H1 (cell line): Measurements from ENCODE around the gene GRIPAP1. TPM values are rescaled to one million over a fixed set of nuclear protein-coding genes. Genes with fewer than 3 reads are reported as not detected.

Experiments used
- CHD2 ChIP-seq: IDR thresholded peaks from 2 replicates; pipeline ENCODE4 v1.6.1; 2012; ENCODE audit warnings: low read length, improper control_type of control experiment
- CTBP2 ChIP-seq: IDR thresholded peaks from 2 replicates; pipeline ENCODE4 v1.7.0; 2011; ENCODE audit warnings: borderline replicate concordance, mild to moderate bottlenecking, moderate library complexity, mixed read lengths, low read length; ENCODE audit not compliant: insufficient read depth, insufficient read length
- MAFK ChIP-seq: IDR thresholded peaks from 2 replicates; pipeline ENCODE4 v1.6.1; 2012; ENCODE audit warnings: low read depth, mild to moderate bottlenecking, improper control_type of control experiment, low read length
- RBBP5 ChIP-seq: IDR thresholded peaks from 2 replicates; pipeline ENCODE4 v1.7.1; 2012; ENCODE audit warnings: low read depth, mild to moderate bottlenecking, inconsistent platforms, low read length, moderate library complexity, borderline replicate concordance
- RNF2 ChIP-seq: fragments of 200-900, 300-1000 bp; sonication (generic); IDR thresholded peaks from 2 replicates; pipeline ENCODE4 v1.7.1; 2016; ENCODE audit warnings: borderline replicate concordance, low read depth, mild to moderate bottlenecking, antibody characterized with exemption, low read length; ENCODE audit not compliant: poor library complexity, severe bottlenecking; ENCODE audit errors: missing control alignments
- SP1 ChIP-seq: IDR thresholded peaks from 2 replicates; pipeline ENCODE4 v1.6.1; 2011; ENCODE audit warnings: low read depth, low read length
- SUZ12 ChIP-seq: fragments of 200-600 bp; sonication (generic); IDR thresholded peaks from 2 replicates; pipeline ENCODE4 v1.6.1; 2012; ENCODE audit warnings: mild to moderate bottlenecking, inconsistent platforms, low read length, moderate library complexity, mixed read lengths
- TCF12 ChIP-seq: IDR thresholded peaks from 2 replicates; pipeline ENCODE4 v1.6.1; 2011; ENCODE audit warnings: low read depth, mild to moderate bottlenecking, low read length
- polyA plus RNA-seq, 7 experiments: library from polyadenylated mRNA; depleted of rRNA in 3 of 7; stranded (reverse) in 5 of 7; unstranded in 2 of 7; fragments of >200 nt in 5 of 7; fragments of 200-250 nt in 2 of 7; gene quantifications; 1 replicate in 5 of 7; 2 replicates in 1 of 7; 4 replicates in 1 of 7; pipeline versions ENCODE4 v1.2.1 to v1.2.3, GENCODE V29; 2011 to 2013; ENCODE audit warnings: missing spikeins in 2 of 7, mixed read lengths in 2 of 7
- total RNA-seq: library from RNA; stranded (reverse); fragmentation: NEBNext Ultra II Directional; extraction: Animal tissue kit (Norgen Biotek cat#: 25700); gene quantifications from 2 replicates; pipeline ENCODE4 v1.2.1, GENCODE V29; 2021
- TF ChIP-seq, protein P1 (sequence below): fragments of 300-600 bp; sonication (generic); IDR thresholded peaks from 2 replicates; pipeline ENCODE4 v1.7.1; 2012; ENCODE audit warnings: low read length, moderate library complexity, mild to moderate bottlenecking, inconsistent platforms; ENCODE audit not compliant: insufficient replicate concordance
- TF ChIP-seq, protein P2 (sequence below): IDR thresholded peaks from 2 replicates; pipeline ENCODE4 v1.6.1; 2012; ENCODE audit warnings: inconsistent platforms
- TF ChIP-seq, protein P3 (sequence below): IDR thresholded peaks from 2 replicates; pipeline ENCODE4 v1.6.1; 2011; ENCODE audit warnings: low read depth, mild to moderate bottlenecking, low read length; ENCODE audit not compliant: insufficient read depth

GRIPAP1 gene
- total and polyA plus RNA-seq, 2 of the 8 experiments (the other 6 are each of a cell fraction or from before 2014, with no cell fraction given): 21.6 to 55.9 TPM

DNA sequence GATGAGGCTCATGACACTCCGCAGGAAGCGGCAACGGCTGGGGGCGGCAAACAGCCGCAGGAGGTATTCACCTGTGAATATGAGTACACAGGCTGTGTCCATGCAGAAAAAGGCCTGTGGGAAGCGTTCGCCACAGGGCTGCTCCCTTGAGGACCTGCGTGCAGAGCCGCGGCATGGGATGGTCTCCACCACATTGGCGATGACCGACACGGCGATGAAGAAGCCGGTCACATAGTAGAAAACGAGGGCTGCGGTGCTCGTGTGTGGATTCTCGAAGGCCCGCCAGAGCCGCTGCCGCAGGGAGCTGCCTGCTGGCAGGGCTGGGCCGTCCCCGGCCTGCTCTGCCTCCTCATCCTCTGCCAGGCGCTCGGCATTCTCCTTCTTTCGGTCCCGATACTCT is 32.6 kb downstream of the GRIPAP1 start (continued):
- TF ChIP-seq, protein P1, sequence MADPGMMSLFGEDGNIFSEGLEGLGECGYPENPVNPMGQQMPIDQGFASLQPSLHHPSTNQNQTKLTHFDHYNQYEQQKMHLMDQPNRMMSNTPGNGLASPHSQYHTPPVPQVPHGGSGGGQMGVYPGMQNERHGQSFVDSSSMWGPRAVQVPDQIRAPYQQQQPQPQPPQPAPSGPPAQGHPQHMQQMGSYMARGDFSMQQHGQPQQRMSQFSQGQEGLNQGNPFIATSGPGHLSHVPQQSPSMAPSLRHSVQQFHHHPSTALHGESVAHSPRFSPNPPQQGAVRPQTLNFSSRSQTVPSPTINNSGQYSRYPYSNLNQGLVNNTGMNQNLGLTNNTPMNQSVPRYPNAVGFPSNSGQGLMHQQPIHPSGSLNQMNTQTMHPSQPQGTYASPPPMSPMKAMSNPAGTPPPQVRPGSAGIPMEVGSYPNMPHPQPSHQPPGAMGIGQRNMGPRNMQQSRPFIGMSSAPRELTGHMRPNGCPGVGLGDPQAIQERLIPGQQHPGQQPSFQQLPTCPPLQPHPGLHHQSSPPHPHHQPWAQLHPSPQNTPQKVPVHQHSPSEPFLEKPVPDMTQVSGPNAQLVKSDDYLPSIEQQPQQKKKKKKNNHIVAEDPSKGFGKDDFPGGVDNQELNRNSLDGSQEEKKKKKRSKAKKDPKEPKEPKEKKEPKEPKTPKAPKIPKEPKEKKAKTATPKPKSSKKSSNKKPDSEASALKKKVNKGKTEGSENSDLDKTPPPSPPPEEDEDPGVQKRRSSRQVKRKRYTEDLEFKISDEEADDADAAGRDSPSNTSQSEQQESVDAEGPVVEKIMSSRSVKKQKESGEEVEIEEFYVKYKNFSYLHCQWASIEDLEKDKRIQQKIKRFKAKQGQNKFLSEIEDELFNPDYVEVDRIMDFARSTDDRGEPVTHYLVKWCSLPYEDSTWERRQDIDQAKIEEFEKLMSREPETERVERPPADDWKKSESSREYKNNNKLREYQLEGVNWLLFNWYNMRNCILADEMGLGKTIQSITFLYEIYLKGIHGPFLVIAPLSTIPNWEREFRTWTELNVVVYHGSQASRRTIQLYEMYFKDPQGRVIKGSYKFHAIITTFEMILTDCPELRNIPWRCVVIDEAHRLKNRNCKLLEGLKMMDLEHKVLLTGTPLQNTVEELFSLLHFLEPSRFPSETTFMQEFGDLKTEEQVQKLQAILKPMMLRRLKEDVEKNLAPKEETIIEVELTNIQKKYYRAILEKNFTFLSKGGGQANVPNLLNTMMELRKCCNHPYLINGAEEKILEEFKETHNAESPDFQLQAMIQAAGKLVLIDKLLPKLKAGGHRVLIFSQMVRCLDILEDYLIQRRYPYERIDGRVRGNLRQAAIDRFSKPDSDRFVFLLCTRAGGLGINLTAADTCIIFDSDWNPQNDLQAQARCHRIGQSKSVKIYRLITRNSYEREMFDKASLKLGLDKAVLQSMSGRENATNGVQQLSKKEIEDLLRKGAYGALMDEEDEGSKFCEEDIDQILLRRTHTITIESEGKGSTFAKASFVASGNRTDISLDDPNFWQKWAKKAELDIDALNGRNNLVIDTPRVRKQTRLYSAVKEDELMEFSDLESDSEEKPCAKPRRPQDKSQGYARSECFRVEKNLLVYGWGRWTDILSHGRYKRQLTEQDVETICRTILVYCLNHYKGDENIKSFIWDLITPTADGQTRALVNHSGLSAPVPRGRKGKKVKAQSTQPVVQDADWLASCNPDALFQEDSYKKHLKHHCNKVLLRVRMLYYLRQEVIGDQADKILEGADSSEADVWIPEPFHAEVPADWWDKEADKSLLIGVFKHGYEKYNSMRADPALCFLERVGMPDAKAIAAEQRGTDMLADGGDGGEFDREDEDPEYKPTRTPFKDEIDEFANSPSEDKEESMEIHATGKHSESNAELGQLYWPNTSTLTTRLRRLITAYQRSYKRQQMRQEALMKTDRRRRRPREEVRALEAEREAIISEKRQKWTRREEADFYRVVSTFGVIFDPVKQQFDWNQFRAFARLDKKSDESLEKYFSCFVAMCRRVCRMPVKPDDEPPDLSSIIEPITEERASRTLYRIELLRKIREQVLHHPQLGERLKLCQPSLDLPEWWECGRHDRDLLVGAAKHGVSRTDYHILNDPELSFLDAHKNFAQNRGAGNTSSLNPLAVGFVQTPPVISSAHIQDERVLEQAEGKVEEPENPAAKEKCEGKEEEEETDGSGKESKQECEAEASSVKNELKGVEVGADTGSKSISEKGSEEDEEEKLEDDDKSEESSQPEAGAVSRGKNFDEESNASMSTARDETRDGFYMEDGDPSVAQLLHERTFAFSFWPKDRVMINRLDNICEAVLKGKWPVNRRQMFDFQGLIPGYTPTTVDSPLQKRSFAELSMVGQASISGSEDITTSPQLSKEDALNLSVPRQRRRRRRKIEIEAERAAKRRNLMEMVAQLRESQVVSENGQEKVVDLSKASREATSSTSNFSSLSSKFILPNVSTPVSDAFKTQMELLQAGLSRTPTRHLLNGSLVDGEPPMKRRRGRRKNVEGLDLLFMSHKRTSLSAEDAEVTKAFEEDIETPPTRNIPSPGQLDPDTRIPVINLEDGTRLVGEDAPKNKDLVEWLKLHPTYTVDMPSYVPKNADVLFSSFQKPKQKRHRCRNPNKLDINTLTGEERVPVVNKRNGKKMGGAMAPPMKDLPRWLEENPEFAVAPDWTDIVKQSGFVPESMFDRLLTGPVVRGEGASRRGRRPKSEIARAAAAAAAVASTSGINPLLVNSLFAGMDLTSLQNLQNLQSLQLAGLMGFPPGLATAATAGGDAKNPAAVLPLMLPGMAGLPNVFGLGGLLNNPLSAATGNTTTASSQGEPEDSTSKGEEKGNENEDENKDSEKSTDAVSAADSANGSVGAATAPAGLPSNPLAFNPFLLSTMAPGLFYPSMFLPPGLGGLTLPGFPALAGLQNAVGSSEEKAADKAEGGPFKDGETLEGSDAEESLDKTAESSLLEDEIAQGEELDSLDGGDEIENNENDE: no peak
- TF ChIP-seq CHD2: no peak
- no peak for TF ChIP-seq SP1
- TF ChIP-seq TCF12: no peak
- TF ChIP-seq, protein P2, sequence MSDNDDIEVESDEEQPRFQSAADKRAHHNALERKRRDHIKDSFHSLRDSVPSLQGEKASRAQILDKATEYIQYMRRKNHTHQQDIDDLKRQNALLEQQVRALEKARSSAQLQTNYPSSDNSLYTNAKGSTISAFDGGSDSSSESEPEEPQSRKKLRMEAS: no peak
- no peak for TF ChIP-seq MAFK
- TF ChIP-seq, protein P3, sequence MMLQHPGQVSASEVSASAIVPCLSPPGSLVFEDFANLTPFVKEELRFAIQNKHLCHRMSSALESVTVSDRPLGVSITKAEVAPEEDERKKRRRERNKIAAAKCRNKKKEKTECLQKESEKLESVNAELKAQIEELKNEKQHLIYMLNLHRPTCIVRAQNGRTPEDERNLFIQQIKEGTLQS: no peak
- no peak for TF ChIP-seq RNF2
- no peak for TF ChIP-seq CTBP2
- TF ChIP-seq SUZ12: no peak
- TF ChIP-seq RBBP5: no peak
